ENCODE measurements around the gene ACSS3.

DNA sequence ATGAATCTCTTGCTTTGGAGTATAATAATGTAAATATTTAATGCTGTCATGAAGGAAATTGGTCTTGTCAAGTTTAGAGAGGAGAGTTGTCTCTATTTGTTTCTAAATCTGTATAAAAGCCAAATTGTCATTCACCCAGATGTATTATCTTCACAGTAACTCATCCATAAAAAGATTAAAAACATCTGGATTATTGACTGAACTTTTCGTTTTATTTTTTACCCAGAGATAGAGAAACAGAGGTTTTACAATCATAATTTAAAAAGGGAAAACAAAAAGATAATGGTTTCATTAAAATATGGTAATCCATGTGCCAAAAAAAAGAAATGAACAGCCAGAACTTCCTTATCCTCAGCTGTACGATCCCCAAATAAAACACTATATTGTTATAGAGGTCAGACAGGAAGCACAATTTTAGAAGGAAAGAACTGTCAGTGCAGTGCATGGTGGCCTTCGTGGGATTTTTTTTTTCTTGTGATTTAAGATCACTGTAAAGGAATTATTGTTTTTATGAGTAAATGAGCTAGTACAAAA lies 125.9 kb downstream of the ACSS3 start:
- TF ChIP-seq, protein P1, sequence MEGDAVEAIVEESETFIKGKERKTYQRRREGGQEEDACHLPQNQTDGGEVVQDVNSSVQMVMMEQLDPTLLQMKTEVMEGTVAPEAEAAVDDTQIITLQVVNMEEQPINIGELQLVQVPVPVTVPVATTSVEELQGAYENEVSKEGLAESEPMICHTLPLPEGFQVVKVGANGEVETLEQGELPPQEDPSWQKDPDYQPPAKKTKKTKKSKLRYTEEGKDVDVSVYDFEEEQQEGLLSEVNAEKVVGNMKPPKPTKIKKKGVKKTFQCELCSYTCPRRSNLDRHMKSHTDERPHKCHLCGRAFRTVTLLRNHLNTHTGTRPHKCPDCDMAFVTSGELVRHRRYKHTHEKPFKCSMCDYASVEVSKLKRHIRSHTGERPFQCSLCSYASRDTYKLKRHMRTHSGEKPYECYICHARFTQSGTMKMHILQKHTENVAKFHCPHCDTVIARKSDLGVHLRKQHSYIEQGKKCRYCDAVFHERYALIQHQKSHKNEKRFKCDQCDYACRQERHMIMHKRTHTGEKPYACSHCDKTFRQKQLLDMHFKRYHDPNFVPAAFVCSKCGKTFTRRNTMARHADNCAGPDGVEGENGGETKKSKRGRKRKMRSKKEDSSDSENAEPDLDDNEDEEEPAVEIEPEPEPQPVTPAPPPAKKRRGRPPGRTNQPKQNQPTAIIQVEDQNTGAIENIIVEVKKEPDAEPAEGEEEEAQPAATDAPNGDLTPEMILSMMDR (IDR thresholded peaks at IDR 0.05 in 2 of 3, conservative IDR thresholded peaks at IDR 0.05 in 1 of 3; ENCODE audit: control insufficient read depth in 2 of 3, extremely low read depth in 1 of 3, insufficient read depth in 1 of 3, low read depth in 3 of 3, low read length in 3 of 3): no peak
- TF ChIP-seq ZNF217 (IDR thresholded peaks at IDR 0.05): no peak
- TF ChIP-seq EED (IDR thresholded peaks at IDR 0.05; ENCODE audit: low read depth): no peak
- no peak for TF ChIP-seq USF2 (IDR thresholded peaks at IDR 0.05; ENCODE audit: borderline replicate concordance, low read depth, low read length)
- no peak for TF ChIP-seq YY1 (IDR thresholded peaks at IDR 0.05; ENCODE audit: low read depth, low read length)
- no peak for TF ChIP-seq TAF1 (IDR thresholded peaks at IDR 0.05; ENCODE audit: borderline replicate concordance, low read depth, low read length)
- no peak for TF ChIP-seq POLR2AphosphoS5 (IDR thresholded peaks at IDR 0.05; ENCODE audit: low read length)
- no peak for TF ChIP-seq SP1 (IDR thresholded peaks at IDR 0.05; ENCODE audit: low read depth, low read length)
- TF ChIP-seq EP300 (IDR thresholded peaks at IDR 0.05; ENCODE audit: borderline replicate concordance in 1 of 2, control insufficient read depth in 1 of 2, low read depth in 2 of 2, low read length in 2 of 2): no peak
- TF ChIP-seq TCF12 (IDR thresholded peaks at IDR 0.05; ENCODE audit: low read depth, low read length): no peak
- TF ChIP-seq CEBPB (IDR thresholded peaks at IDR 0.05; ENCODE audit: borderline replicate concordance in 1 of 2, low read depth in 2 of 2, low read length in 2 of 2): no peak
- no peak for TF ChIP-seq EZH2 (IDR thresholded peaks at IDR 0.05; ENCODE audit: borderline replicate concordance, control insufficient read depth, low read depth, low read length)
- no peak for TF ChIP-seq POLR2A (IDR thresholded peaks at IDR 0.05; ENCODE audit: low read depth, low read length)
